Right renal pelvis (tissue), 4 donors: ENCODE results near the gene NLRP5. TPM values are rescaled to one million over a fixed set of nuclear protein-coding genes. Genes with fewer than 3 reads are reported as not detected.
"Not testable (repeated sequence)": the region's sequence is repeated elsewhere in the genome, so short reads cannot be mapped to it uniquely, and the experiment has no call there.

ENCODE experiments used
- DNase-seq, 4 donors: peaks; one replicate each; pipeline ENCODE4 v3.0.0-alpha.2; 2013; ENCODE audit warnings: low read depth in 4 of 4, low spot score in 3 of 4, missing footprints in 1 of 4
- polyA plus RNA-seq, 4 donors: library from polyadenylated mRNA; unstranded; fragments of 120-200 nt; gene quantifications; one replicate each; pipeline ENCODE4 v1.2.1, GENCODE V29; 2013; ENCODE audit not compliant: insufficient read length in 4 of 4

NLRP5 gene
- polyA plus RNA-seq, 4 donors, result 0.06 TPM; not detected in 3

DNA sequence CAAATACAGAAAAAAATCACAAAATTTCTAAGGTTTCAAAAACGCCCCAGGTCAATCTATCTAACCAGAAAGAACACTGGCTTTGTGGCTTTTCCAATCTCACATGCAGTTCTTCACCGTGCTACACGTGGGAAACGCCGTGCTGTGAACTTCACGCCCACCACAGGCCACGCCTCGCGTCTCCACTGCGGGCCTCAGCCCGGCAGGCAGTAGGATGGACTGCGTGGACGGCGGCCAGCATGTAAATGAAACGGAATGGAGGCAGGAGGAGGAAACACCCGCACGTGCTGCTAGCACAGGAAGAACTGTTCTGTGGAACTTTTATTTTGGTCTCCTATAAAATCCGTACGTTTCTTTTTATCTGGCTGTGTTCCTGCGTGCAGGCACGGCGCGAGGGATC, 110.7 kb downstream of the NLRP5 start:
- DNase-seq, result no peak

DNA sequence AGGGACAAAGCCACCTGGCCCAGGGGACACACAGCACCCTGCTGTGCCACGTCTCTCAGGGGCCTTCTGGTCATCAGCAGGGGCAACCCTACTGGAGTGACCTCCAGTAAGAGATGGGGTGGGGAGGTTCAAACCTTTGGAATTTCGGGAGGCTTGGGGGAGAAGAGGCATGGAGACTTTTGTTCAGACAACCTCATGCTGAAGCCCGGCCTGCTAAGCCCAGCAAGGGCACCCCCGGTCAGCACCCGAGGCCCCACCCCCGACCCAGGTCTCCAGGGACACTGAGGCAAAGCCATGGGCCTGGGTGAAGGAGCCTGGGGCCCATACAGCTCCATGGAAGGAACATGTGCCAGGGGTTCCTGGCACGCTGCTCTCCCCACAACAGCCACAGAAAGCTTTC, 111.2 kb downstream of the NLRP5 start:
- no peak for DNase-seq

DNA sequence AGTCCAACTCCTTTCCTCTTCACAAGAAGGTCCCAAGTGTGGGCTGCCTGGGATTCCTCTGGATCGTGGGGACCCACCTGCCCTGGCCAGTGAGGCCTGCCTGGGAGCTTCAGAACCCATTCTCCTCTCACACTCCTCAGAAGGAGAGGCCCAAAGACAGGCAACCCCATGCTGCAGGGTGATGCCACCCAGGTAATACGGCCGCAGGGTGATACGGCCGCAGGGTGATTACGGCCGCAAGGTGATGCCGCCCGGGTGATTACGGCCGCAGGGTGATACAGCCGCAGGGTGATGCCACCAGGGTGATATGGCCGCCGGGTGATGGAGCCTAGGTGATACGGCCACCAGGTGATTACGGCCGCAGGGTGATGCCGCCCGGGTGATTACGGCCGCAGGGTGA, 111.7 kb downstream of the NLRP5 start:
- DNase-seq, result not testable (repeated sequence)

DNA sequence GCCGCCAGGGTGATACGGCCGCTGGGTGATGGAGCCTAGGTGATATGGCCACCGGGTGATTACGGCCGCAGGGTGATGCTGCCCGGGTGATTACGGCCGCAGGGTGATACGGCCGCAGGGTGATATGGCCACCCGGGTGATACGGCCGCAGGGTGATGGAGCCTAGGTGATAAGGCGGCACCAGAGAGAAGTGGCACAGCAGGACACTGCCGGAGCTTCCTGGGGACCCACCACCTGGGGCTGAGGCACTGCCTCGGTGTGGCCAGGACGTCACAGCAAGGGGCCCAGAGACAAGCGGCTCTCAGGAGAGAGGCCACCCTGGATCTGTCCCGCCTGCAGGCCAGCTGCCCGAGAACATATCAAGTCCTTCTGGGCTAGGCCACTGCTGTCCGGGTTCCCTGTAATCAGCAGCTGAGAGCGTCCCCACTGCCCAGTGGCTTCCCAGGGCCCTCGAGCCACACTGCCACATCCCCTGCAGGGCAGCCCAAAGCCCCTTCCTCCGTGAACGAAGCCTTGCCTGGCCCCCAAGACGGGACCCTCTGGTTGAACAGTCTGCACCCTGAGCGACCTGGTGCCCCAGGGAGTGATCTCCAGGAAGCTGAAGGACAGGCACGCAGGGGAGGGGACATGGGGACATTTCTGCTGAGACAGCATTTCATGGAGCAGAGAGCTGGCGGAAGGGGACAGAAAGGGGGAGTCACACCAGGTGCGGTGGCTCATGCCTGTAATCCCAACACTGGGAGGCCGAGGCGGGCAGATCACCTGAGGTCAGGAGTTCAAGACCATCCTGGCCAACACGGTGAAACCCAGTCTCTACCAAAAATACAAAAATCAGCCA, 112.4 kb downstream of the NLRP5 start:
- DNase-seq, result no peak

DNA sequence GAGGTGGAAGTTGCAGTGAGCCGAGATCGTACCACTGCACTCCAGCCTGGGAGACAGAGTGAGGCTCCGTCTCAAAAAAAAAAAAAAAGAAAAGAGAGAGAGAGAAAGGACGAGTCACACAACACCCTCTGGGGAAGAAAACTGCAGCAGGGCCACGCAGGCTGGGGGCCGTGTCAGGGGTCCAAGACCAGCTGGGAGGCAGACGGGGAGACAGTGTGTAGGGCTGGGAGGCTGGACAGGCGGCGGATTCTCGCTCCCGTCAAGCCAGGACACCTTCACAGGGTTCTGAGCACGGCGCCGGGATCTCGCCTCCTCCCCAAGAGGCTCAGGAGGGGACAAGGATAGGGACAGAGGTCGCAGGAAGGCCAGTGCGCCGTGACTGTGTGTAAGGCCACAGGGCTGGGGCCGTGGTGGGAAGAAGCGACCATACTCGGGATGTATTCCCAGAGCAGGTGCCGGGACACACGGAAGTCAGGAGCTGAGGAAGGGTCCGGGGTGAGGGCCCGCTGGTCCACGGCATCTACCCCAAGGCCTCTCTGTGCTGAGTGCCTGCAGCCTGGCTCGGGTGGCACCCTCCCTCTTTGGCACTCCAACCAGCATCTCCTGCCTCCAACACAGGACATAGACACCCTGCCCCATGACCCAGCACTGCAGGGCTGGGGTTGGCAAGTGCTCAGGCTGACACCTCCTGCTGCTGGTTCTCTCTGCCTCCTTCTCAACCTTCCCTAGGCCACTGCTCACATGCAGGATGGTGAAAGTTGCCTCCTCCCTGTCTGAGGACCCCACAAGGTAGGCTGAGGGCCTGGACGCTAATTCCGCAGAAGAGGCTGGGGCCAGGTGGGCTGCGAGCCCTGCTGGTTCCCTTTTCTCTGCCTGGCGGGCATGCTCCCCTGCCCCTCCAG, 113.3 kb downstream of the NLRP5 start:
- DNase-seq, result no peak

DNA sequence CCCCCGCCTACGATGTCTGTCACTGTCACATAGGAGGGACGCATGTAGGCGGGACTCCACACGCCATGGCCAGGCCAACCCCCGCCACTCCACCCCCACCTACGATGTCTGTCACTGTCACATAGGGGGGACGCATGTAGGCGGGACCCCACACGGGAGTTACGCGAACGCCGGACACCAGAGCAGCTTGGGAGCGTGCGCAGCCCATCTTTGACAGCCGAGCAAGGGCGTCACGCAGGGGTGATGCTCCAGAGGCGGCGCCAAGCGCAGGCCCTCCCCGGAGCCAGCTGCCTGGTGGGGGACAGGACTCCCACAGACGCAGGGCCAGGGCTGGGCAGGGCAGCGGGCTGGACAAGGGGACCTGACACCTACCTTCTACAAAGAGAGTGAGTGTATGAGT, 114.5 kb downstream of the NLRP5 start:
- DNase-seq, result no peak

DNA sequence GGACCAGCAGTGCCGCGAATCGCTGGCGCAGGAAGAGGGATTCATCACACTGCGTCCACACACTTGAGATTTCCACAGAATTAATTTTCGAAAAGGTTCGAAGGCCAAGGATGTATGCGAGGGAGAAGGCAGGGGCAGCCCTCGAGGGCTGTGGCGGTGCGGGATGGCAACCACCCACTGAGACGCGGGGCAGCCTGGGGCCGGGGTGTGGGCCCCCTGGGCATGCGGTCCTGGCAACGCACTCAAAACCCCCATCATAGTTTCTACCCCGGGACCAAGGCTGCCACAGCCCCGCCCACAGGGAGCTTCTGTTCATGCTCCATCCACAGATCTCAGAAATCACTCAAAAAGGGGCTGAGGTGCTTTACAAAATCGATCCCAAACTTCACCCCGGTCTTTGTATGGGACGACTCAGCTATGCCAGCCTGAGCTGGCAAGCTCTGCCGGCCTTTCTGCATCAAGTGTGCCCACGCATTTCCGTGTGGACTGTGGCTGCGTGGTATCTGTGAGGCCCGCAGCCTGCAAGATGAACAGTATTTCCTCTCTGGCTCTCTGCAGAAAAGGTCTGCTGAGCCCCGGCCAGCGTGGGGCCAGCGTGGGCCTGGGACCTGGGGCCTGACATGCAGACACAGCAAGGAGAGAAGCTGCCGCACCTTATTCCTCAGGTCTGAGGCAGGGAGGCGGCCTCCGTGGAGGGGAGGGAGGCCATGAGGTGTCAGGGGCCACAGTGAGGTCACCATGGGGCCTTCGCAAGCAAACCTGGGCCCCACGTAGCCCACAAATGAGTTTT, 115.4 kb downstream of the NLRP5 start:
- no peak for DNase-seq

DNA sequence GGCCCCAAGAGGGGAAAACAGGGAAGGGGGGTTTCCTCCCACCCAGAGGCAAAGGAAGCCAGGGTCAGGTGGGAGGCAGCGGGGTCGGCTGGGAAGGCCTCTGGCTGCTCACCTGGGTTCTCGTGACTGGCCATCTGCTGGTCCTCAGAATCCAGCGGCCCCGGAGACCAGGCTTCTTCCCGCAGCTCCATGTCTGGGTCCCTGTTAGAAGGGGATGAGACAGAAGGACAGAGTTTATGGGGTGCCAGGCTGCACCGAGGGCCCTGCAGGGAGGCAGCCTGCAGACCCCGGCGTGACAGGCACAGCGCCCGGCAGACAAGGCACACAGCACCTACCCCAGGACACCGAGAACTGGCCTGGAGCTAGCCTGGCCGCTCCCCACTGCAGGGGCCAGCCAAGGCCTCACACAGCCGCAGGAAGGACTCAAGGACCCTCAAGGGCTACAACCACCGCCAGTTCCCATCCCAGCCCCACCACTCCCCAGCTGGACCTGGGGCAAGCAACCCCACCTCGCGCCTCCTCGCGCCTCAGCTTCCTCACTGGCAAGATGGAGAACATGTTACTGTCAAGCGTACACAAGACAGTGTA, 116.5 kb downstream of the NLRP5 start:
- DNase-seq, result no peak

DNA sequence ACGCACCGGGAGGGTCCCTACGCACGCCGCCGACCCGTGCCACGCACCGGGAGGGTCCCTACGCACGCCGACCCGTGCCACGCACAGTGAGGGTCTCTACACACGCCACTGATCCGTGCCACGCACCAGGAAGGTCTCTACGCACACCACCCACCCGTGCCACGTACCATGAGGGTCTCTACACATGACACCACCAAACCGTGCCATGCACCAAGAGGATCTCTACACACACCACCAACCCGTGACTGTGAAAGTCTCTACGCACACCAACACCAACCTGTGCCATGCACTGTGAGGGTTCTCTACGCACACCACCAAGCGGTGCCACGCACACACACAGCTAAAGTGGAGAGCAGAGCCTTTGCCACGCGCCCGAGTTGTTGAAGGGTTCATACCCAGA, 117.8 kb downstream of the NLRP5 start:
- DNase-seq, result no peak

DNA sequence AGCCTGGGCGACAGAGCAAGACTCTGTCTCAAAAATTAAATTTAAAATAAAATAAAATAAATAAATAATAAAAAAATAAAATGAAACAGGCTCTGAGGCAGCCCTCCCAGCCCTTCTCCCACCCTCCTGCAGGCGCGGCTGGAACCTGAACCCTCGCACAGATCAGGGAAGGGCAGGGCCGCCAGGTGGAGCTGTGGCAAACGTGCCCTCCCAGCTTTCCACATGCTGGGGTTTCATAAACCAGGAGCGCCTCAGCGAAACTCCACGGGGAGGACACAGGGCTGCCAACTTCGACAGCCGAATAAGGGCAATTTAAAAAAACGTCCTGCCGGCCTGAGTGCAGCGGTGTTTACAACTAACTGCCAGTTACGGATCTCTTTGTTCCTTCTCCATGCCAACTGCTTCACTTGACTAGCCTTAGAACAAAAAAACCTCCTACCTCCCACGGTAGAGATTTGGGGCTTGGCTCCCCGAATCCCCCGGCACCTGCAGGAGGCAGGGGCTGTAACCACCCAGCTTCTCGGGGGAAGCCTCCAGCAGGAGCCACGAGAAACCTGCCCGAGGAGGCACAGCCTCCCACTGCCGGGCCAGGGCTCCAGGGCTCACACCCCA, 118.6 kb downstream of the NLRP5 start:
- peak in 3 of 4 donors; percentile 43 to 60 (median 45) for DNase-seq

DNA sequence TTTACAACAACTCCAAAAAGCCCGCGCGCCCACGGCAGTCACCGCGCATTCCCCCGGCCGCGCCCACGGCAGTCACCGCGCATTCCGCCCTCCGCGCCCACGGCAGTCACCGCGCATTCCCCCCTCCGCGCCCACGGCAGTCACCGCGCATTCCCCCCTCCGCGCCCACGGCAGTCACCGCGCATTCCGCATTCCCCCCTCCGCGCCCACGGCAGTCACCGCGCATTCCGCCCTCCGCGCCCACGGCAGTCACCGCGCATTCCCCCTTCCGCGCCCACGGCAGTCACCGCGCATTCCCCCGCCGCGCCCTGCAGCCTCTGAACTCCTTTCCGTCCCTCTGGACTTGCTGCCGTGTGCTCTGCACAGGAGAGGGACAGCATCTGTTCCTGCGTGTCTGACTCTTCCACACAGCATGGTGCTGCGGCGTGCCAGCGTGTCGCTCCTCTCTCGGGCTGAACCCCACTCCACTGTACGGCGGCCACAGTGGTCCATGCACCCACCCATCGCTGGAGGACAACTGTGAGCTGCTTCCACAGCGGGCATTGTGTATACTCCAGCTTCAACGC, 119.3 kb downstream of the NLRP5 start:
- not testable (repeated sequence) for DNase-seq

DNA sequence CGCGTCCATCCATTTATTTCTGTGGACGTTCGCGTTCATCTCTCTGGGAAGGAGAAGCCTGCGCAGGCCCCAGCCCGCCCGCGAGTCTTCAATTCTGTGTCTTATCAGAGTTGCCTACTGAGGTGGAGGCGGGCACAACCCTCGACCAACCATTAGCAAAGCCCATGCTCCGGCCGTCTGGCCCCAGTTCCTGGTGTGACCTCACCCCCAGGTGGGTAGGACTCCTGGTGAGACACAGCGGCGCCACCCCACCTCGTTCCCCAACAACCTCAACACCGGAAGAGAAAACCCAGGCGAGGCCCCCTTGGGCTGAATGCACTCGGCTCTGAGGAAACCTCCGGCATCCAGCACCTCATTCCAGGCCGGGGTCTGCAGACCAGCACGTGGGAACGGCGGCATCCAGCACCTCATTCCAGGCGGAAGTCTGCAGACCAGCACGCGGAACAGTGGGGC, 119.8 kb downstream of the NLRP5 start:
- DNase-seq, result no peak

DNA sequence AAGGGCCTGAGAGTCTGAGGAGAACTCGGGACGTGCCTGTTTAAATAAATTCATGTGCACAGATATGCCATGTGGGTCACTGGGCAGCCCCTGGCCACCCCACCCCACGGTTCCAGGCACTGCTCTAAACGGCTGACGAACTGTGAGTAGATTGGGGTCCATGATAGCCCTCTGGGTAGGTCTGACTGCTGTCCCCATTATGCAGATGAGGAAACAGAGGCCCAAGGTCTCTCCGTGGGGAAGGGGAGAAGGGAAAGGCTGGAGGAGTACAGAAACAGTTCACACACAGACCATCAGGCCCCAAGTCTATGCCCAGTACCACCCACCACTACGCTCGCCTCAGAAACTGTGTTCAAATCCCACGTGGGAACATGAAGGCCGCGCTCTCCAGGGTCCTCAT, 120.4 kb downstream of the NLRP5 start:
- no peak for DNase-seq

DNA sequence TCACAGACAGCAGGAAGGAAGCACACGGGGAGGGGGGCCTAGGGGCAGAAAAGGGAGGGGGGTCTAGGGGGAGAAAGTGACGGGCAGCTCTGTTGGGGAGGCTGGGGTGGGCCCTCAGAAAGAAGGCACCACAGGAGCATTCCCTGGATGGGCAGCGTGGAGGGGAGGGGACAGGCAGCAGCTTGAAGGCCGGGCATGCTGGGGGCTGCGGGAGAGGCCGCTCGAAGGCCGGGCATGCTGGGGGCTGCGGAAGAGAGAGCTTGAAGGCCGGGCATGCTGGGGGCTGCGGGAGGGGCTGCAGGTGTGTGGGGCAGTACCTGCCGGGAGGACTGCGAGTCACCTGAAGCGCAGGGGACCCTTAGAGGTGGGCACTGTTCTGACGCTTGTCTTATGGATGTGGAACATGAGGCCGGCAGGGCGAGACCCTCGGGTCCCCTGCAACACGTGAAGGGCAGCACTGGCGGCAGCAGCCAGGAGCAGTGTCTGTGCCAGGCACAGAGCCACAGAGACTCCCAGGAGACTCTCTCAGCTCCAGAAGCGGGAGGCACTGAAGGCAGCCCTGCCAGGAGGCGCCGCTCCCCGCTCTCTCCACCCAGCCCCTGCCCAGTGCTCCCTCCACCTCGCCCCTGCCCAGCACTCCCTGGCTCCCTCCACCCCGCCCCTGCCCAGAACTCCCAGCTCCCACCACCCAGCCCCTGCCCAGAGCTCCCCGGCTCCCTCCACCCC, 121.2 kb downstream of the NLRP5 start:
- DNase-seq, result no peak

DNA sequence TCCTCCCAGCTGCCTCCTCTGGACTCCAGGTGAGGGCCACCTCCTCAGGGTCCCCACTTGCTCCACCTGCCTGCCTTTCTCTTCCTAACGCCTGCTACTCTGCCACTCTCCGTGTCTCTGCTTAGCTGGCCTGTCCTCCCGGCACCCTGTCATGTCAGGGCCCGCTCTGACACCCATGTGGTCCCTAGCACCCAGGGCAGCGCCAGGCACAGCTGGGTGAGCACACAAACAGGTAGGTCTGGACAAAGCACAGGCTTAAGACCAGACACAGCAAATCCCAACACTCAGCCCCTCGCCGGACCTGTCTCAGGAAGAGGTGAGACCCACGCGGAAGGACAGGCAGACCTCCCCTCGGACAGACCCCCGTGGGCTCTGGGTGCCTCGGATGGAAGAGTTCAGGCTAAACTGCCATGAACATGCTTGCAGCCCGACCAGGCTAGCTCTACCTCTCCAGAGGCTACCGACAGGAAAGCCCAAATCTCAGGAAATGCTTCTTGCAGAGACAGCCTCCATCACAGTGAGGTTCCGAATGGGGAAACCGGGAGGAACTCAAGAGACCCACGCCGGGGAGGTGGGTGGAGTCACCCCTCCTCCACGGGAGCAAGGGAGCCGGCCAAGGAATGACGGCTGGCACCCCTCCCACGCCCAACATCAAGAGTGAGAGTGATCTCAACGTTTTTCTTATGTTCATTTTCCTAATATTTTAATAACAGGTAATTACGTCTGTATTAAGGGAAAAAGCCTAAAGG, 122.0 kb downstream of the NLRP5 start:
- peak in 1 of 4 donors; percentile 27 for DNase-seq

DNA sequence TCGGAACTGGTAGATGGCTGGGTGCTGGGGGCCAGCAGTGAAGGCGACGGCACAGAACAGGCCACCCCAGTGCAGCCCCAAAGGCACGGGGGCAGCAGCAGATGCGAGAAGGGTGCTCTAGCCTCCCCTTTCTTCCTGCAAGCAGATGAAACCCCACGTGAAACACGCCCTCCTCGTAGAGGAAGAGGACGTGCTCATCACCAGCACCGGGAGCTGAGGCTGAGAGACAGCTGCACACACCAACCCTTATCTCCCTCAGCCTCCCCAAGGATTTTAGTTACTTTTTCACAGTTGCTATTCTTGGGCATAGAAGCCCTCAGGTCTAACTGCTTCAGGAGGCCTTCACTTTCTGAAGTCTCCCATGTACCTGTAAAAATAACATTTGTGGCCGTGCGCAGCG, 122.7 kb downstream of the NLRP5 start:
- no peak for DNase-seq

DNA sequence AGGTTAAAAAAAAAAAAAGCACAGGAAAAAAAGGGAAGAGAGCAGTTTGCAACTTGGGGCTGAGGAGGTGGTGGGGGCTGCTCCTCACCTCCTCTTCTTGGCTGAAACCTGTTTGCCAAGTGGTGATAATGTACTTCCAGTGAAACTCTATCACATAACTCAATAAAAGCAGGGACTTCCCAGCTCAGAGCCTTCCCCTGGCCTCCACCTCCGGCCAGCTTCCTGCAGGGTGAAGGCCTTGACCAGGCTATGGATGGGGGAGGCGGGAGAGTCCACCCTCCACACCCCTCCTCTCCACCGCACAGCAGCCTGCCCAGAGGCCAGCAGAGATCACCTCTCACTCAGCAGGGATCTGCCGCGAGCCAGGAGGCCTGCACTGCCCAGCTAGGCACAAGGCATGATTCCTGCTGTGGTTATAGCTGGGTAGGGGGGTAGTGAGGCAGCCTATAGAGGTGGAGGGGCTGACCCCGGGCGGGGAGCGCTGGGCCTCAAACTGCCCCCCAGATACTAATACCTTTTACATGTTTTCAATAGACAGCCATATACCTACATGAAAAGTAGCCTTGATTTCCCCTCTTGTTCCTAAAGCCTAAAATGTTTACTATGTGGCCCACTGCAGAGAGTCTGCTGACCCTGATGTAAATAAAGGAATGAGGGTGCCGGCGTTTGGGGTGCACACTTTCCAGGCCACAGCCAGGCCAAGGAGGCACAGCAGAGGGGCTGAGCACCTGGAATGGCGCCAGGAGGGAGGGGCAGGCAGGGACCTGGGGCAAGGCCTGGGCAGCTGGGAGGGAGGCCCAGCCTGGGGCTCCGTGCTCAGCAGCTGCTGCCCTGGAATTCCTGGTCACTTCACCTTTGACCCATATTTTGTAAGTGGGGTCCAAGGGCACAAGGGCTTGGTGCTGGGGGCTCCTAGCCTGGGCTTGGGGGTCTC, 124.2 kb downstream of the NLRP5 start:
- no peak for DNase-seq
